Measurements from ENCODE around the gene GSTA4. TPM values are rescaled to one million over a fixed set of nuclear protein-coding genes. Genes with fewer than 3 reads are reported as not detected.

GSTA4 gene
- total and polyA plus RNA-seq, 2 of the 13 experiments (the other 11 are each of a cell fraction or from before 2014, with no cell fraction given): 34.1 to 53.6 TPM

DNA sequence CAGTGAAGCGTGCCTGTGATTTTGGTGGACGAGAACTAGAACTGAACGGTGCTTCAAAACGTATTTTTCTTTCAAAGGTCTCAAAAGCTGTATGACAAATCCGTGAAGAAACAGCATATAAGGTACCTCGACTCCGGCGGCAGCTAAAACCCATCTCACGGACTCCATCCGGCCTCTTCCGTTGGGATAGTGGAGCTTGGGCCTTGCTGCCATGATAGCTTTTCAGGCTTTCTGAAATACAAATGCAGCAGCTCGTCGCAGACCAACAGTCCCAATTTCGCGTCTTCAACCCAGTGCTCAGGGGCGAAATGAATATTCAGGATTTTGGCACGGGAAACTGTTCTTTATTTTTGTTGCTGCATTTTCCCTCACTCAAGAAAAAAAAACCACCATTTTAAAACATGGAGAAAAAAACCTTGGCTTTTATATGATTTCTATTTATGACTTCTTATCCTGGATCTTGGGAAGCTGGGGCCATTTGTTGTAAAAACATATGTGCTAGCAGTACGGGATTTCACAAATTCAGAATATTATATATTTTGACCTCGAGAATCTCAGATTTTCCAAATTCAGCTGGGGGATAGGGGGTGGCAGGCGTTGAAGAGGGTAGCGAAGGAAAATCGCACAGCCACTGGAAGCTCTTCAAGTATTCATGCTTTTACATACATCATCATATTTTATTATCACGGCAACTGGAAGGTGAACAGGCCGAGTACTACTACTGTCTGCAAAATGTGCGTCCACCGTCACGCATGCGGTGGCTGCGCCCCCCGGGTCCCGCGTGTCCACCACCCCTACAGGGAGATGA is 849 bp downstream of the GSTA4 start (continued):
- TF ChIP-seq ZNF784 (CRISPR knock-in tag; IDR thresholded peaks at IDR 0.05; ENCODE audit: borderline replicate concordance) (no peak), CREM (IDR thresholded peaks at IDR 0.05) (no peak), CREM (CRISPR knock-in tag; IDR thresholded peaks at IDR 0.05) (no peak), MAFG (CRISPR knock-in tag; IDR thresholded peaks at IDR 0.05) (no peak), ZNF670 (CRISPR knock-in tag; IDR thresholded peaks at IDR 0.05; ENCODE audit: borderline replicate concordance) (no peak), ZNF773 (CRISPR knock-in tag; IDR thresholded peaks at IDR 0.05; ENCODE audit: borderline replicate concordance) (no peak), ONECUT2 (CRISPR knock-in tag; IDR thresholded peaks at IDR 0.05) (no peak), CAMTA2 (CRISPR knock-in tag; IDR thresholded peaks at IDR 0.05; ENCODE audit: borderline replicate concordance) (peak; percentile 0; the same call in 1 of the 2 replicates), MTA1 (CRISPR knock-in tag; IDR thresholded peaks at IDR 0.05; ENCODE audit: borderline replicate concordance) (no peak), PAF1 (CRISPR knock-in tag; IDR thresholded peaks at IDR 0.05) (no peak), TOPORS (CRISPR knock-in tag; IDR thresholded peaks at IDR 0.05) (no peak), HOXA3 (CRISPR knock-in tag; IDR thresholded peaks at IDR 0.05) (no peak), MEF2D (CRISPR knock-in tag; IDR thresholded peaks at IDR 0.05) (no peak), MAFK (conservative IDR thresholded peaks at IDR 0.05 in 1 of 2, IDR thresholded peaks at IDR 0.05 in 1 of 2; ENCODE audit: low read length in 2 of 2) (peak; percentile 44 to 51; a peak in 3 of 4 replicates), TBX2 (CRISPR knock-in tag; IDR thresholded peaks at IDR 0.05; ENCODE audit: borderline replicate concordance) (no peak), ZNF607 (CRISPR knock-in tag; IDR thresholded peaks at IDR 0.05; ENCODE audit: borderline replicate concordance) (no peak), ZNF501 (CRISPR knock-in tag; IDR thresholded peaks at IDR 0.05) (no peak), CTCF (CRISPR knock-in tag; IDR thresholded peaks at IDR 0.05) (no peak), JUNB (CRISPR knock-in tag; IDR thresholded peaks at IDR 0.05; ENCODE audit: borderline replicate concordance) (no peak), ZNF431 (CRISPR knock-in tag; IDR thresholded peaks at IDR 0.05; ENCODE audit: borderline replicate concordance, low read depth) (no peak), SIN3B (IDR thresholded peaks at IDR 0.05; ENCODE audit: low read length) (no peak), HOXA7 (CRISPR knock-in tag; IDR thresholded peaks at IDR 0.05) (no peak), POLR2A (IDR thresholded peaks at IDR 0.05; ENCODE audit: insufficient read depth in 1 of 2, low read depth in 2 of 2, low read length in 2 of 2) (no peak; a peak in 1 of 4 replicates), ZNF598 (CRISPR knock-in tag; IDR thresholded peaks at IDR 0.05; ENCODE audit: borderline replicate concordance) (no peak)
- TF ChIP-seq, protein P1, sequence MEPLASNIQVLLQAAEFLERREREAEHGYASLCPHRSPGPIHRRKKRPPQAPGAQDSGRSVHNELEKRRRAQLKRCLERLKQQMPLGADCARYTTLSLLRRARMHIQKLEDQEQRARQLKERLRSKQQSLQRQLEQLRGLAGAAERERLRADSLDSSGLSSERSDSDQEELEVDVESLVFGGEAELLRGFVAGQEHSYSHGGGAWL (CRISPR knock-in tag; IDR thresholded peaks at IDR 0.05): 0 out of 2 replicates have a peak, but pooled peaks have one; percentile 17
- TF ChIP-seq, protein P2, sequence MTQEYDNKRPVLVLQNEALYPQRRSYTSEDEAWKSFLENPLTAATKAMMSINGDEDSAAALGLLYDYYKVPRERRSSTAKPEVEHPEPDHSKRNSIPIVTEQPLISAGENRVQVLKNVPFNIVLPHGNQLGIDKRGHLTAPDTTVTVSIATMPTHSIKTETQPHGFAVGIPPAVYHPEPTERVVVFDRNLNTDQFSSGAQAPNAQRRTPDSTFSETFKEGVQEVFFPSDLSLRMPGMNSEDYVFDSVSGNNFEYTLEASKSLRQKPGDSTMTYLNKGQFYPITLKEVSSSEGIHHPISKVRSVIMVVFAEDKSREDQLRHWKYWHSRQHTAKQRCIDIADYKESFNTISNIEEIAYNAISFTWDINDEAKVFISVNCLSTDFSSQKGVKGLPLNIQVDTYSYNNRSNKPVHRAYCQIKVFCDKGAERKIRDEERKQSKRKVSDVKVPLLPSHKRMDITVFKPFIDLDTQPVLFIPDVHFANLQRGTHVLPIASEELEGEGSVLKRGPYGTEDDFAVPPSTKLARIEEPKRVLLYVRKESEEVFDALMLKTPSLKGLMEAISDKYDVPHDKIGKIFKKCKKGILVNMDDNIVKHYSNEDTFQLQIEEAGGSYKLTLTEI (CRISPR knock-in tag; conservative IDR thresholded peaks at IDR 0.05): no peak
